ENCODE data around the gene ZRANB1.

- TF ChIP-seq, protein P1, sequence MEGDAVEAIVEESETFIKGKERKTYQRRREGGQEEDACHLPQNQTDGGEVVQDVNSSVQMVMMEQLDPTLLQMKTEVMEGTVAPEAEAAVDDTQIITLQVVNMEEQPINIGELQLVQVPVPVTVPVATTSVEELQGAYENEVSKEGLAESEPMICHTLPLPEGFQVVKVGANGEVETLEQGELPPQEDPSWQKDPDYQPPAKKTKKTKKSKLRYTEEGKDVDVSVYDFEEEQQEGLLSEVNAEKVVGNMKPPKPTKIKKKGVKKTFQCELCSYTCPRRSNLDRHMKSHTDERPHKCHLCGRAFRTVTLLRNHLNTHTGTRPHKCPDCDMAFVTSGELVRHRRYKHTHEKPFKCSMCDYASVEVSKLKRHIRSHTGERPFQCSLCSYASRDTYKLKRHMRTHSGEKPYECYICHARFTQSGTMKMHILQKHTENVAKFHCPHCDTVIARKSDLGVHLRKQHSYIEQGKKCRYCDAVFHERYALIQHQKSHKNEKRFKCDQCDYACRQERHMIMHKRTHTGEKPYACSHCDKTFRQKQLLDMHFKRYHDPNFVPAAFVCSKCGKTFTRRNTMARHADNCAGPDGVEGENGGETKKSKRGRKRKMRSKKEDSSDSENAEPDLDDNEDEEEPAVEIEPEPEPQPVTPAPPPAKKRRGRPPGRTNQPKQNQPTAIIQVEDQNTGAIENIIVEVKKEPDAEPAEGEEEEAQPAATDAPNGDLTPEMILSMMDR (IDR thresholded peaks at IDR 0.05) = no peak
- TF ChIP-seq POLR2A (IDR thresholded peaks at IDR 0.05) = no peak
Measured at GRCh38 chr10:125026036-125026931, 84.4 kb downstream of the ZRANB1 start.

Measured in thyroid gland (tissue), 4 donors.